WTC11 (cell line): ENCODE results near the gene RACGAP1. TPM values are rescaled to one million over a fixed set of nuclear protein-coding genes. Genes with fewer than 3 reads are reported as not detected.

Experiments
- ATAC-seq: fragments of 200-7000 bp; cut with Tn5 transposase; 2 replicates; pipeline ENCODE4 v1.10.0; 2021; ENCODE audit warnings: mild to moderate bottlenecking, moderate library complexity
- CTCF ChIA-PET: fragments of 300-600 bp; sonication (Branson Sonifier 250); formaldehyde crosslinking; loops from one replicate; lab custom pipeline; 2021; ENCODE audit warnings: antibody characterized with exemption; lab: Charles Lee
- POLR2A ChIA-PET: fragments of 350-600 bp; sonication (Branson Sonifier 250); formaldehyde crosslinking; loops from one replicate; lab custom pipeline; 2021; ENCODE audit warnings: antibody characterized with exemption; lab: Charles Lee
- DNase-seq: peaks from one replicate; pipeline ENCODE4 v3.0.0; 2021; ENCODE audit warnings: low spot score
- H3K27ac Mint-ChIP-seq: 2 replicates; pipeline ENCODE4 v1.8.0; 2021; ENCODE audit warnings: mixed read lengths
- H3K27me3 Mint-ChIP-seq: 2 replicates; pipeline ENCODE4 v1.8.0; 2021; ENCODE audit warnings: low read depth, mild to moderate bottlenecking, moderate library complexity, mixed read lengths
- H3K36me3 Mint-ChIP-seq: 2 replicates; pipeline ENCODE4 v1.8.0; 2021; ENCODE audit warnings: mixed read lengths
- H3K4me1 Mint-ChIP-seq: 2 replicates; pipeline ENCODE4 v1.8.0; 2022; ENCODE audit warnings: mixed read lengths
- H3K4me3 Mint-ChIP-seq: 2 replicates; pipeline ENCODE4 v1.8.0; 2021; ENCODE audit warnings: mild to moderate bottlenecking, moderate library complexity, mixed read lengths
- H3K9me3 Mint-ChIP-seq: 2 replicates; pipeline ENCODE4 v1.8.0; 2021; ENCODE audit warnings: mixed read lengths
- ATF3 ChIP-seq: sonication (generic); formaldehyde crosslinking; conservative IDR thresholded peaks from 2 replicates; pipeline ENCODE4 v1.8.1; 2022; ENCODE audit warnings: mild to moderate bottlenecking, missing genetic modification reagents
- CREM ChIP-seq: sonication (generic); formaldehyde crosslinking; IDR thresholded peaks from 2 replicates; pipeline ENCODE4 v1.8.1; 2022; ENCODE audit warnings: mild to moderate bottlenecking, missing genetic modification reagents, moderate library complexity
- E2F1 ChIP-seq: sonication (generic); formaldehyde crosslinking; IDR thresholded peaks from 2 replicates; pipeline ENCODE4 v1.8.0; 2022; ENCODE audit warnings: mild to moderate bottlenecking, missing genetic modification reagents
- E2F4 ChIP-seq: sonication (generic); formaldehyde crosslinking; IDR thresholded peaks from 2 replicates; pipeline ENCODE4 v1.8.1; 2022; ENCODE audit warnings: low read depth, mild to moderate bottlenecking, moderate library complexity, missing genetic modification reagents, borderline replicate concordance
- ELF4 ChIP-seq: sonication (generic); formaldehyde crosslinking; IDR thresholded peaks from 2 replicates; pipeline ENCODE4 v1.8.1; 2022; ENCODE audit warnings: low read depth, mild to moderate bottlenecking, moderate library complexity, missing genetic modification reagents
- FOXJ3 ChIP-seq: sonication (generic); formaldehyde crosslinking; IDR thresholded peaks from 2 replicates; pipeline ENCODE4 v1.9.0; 2021; ENCODE audit warnings: missing genetic modification reagents, mild to moderate bottlenecking, borderline replicate concordance
- GABPB1 ChIP-seq: sonication (generic); formaldehyde crosslinking; IDR thresholded peaks from 2 replicates; pipeline ENCODE4 v1.8.1; 2023; ENCODE audit warnings: mild to moderate bottlenecking, missing genetic modification reagents
- HMGA2 ChIP-seq: fragments of 250-450 bp; sonication (Bioruptor Pico); IDR thresholded peaks from 2 replicates; pipeline ENCODE4 v1.4.0; 2021; ENCODE audit warnings: mild to moderate bottlenecking, moderate library complexity
- JAZF1 ChIP-seq: fragments of 250-450 bp; sonication (Bioruptor Pico); IDR thresholded peaks from 2 replicates; pipeline ENCODE4 v1.9.0; 2021; ENCODE audit warnings: moderate library complexity, mild to moderate bottlenecking, inconsistent platforms
- NFATC4 ChIP-seq: fragments of 250-450 bp; sonication (Bioruptor Pico); IDR thresholded peaks from 2 replicates; pipeline ENCODE4 v1.9.0; 2021; ENCODE audit warnings: mild to moderate bottlenecking
- NFE2L1 ChIP-seq: sonication (generic); formaldehyde crosslinking; IDR thresholded peaks from 2 replicates; pipeline ENCODE4 v1.8.1; 2023; ENCODE audit warnings: missing genetic modification reagents
- PREB ChIP-seq: sonication (generic); formaldehyde crosslinking; IDR thresholded peaks from 2 replicates; pipeline ENCODE4 v1.8.1; 2022; ENCODE audit warnings: mild to moderate bottlenecking, missing genetic modification reagents, moderate library complexity, borderline replicate concordance
- SMAD4 ChIP-seq: sonication (generic); formaldehyde crosslinking; IDR thresholded peaks from 2 replicates; pipeline ENCODE4 v1.8.0; 2022; ENCODE audit warnings: mild to moderate bottlenecking, missing genetic modification reagents
- TEAD4 ChIP-seq: sonication (generic); formaldehyde crosslinking; IDR thresholded peaks from 2 replicates; pipeline ENCODE4 v1.8.0; 2022; ENCODE audit warnings: mild to moderate bottlenecking, missing genetic modification reagents
- USF1 ChIP-seq: sonication (generic); formaldehyde crosslinking; IDR thresholded peaks from 2 replicates; pipeline ENCODE4 v1.8.0; 2022; ENCODE audit warnings: mild to moderate bottlenecking, missing genetic modification reagents
- ZNF263 ChIP-seq: sonication (generic); formaldehyde crosslinking; IDR thresholded peaks from 2 replicates; pipeline ENCODE4 v1.8.1; 2022; ENCODE audit warnings: low read depth, mild to moderate bottlenecking, moderate library complexity, missing genetic modification reagents
- ZNF396 ChIP-seq: fragments of 250-450 bp; sonication (Bioruptor Pico); IDR thresholded peaks from 2 replicates; pipeline ENCODE4 v1.8.0; 2021; ENCODE audit warnings: mild to moderate bottlenecking, moderate library complexity, borderline replicate concordance
- ZNF512 ChIP-seq: sonication (generic); formaldehyde crosslinking; IDR thresholded peaks from 2 replicates; pipeline ENCODE4 v1.8.1; 2022; ENCODE audit warnings: missing genetic modification reagents, borderline replicate concordance
- total RNA-seq: library from RNA; stranded (reverse); gene quantifications from 3 replicates; pipeline ENCODE4 v1.2.3, GENCODE V29; 2021
- TF ChIP-seq, protein P1 (sequence below): sonication (generic); formaldehyde crosslinking; IDR thresholded peaks from 2 replicates; pipeline ENCODE4 v1.8.1; 2023; ENCODE audit warnings: mild to moderate bottlenecking, moderate library complexity, missing genetic modification reagents
- TF ChIP-seq, protein P2 (sequence below): sonication (generic); formaldehyde crosslinking; IDR thresholded peaks from 2 replicates; pipeline ENCODE4 v1.8.1; 2023; ENCODE audit warnings: mild to moderate bottlenecking, missing genetic modification reagents
- TF ChIP-seq, protein P3 (sequence below): sonication (generic); formaldehyde crosslinking; IDR thresholded peaks from 2 replicates; pipeline ENCODE4 v1.8.0; 2023; ENCODE audit warnings: mild to moderate bottlenecking, missing genetic modification reagents
- TF ChIP-seq, protein P4 (sequence below): sonication (generic); formaldehyde crosslinking; conservative IDR thresholded peaks from 2 replicates; pipeline ENCODE4 v1.8.1; 2023; ENCODE audit warnings: mild to moderate bottlenecking, low read depth, missing genetic modification reagents, moderate library complexity

RACGAP1 gene
- total RNA-seq, 1 experiment from 2014 or later: 87.7 TPM

DNA sequence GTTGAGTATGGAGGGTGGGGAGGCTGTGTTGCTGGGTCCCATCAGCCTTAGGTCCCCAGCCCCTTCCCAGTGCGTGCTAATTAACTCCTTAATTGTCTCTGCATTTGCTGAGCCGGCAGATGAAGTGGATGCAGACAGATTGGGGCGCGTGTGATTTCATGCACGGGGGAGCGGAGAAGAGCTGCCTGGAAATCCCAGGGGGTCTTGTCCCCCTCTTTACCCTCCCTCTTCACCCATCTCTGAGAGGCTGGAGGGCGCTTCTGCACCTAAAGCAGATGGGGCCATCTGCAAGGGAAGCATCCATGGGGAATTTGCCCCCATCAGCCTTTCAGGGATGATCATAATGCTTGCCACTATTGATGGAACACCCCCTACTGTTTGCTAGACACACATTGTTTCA is 27.7 kb upstream of the RACGAP1 start (continued):
- TF ChIP-seq, protein P1, sequence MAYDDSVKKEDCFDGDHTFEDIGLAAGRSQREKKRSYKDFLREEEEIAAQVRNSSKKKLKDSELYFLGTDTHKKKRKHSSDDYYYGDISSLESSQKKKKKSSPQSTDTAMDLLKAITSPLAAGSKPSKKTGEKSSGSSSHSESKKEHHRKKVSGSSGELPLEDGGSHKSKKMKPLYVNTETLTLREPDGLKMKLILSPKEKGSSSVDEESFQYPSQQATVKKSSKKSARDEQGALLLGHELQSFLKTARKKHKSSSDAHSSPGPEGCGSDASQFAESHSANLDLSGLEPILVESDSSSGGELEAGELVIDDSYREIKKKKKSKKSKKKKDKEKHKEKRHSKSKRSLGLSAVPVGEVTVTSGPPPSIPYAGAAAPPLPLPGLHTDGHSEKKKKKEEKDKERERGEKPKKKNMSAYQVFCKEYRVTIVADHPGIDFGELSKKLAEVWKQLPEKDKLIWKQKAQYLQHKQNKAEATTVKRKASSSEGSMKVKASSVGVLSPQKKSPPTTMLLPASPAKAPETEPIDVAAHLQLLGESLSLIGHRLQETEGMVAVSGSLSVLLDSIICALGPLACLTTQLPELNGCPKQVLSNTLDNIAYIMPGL (CRISPR knock-in tag): no peak
- TF ChIP-seq E2F4 (CRISPR knock-in tag): no peak
- no peak for TF ChIP-seq GABPB1
- no peak for TF ChIP-seq E2F1 (CRISPR knock-in tag)
- TF ChIP-seq, protein P2, sequence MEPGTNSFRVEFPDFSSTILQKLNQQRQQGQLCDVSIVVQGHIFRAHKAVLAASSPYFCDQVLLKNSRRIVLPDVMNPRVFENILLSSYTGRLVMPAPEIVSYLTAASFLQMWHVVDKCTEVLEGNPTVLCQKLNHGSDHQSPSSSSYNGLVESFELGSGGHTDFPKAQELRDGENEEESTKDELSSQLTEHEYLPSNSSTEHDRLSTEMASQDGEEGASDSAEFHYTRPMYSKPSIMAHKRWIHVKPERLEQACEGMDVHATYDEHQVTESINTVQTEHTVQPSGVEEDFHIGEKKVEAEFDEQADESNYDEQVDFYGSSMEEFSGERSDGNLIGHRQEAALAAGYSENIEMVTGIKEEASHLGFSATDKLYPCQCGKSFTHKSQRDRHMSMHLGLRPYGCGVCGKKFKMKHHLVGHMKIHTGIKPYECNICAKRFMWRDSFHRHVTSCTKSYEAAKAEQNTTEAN: no peak
- TF ChIP-seq ZNF263 (CRISPR knock-in tag): no peak
- TF ChIP-seq ZNF512: no peak

- CTCF ChIA-PET: interaction anchor here (4.6 kb wide), 1 partner anchor 12 kb away, joined by 120 read pairs; no protein-coding TSS in a partner anchor
- Mint-ChIP-seq H3K4me3 (no peak overlapping the region), H3K9me3 (no peaks in the 10 kb centered on the region), H3K4me1 (peaks cover 33% of the 10 kb centered on the region), H3K36me3 (no peaks in the 10 kb centered on the region), H3K27me3 (peaks cover 93% of the 10 kb centered on the region), H3K27ac (no peak overlapping the region)
- DNase-seq (no peak), ATAC-seq (no peak)
- POLR2A ChIA-PET: no interaction called here
- no peak for TF ChIP-seq JAZF1 (CRISPR knock-in tag)
- no peak for TF ChIP-seq ELF4 (CRISPR knock-in tag)
- no peak for TF ChIP-seq NFE2L1
- TF ChIP-seq USF1 (CRISPR knock-in tag): no peak
- TF ChIP-seq SMAD4 (CRISPR knock-in tag): no peak
- TF ChIP-seq NFATC4: no peak
- TF ChIP-seq ZNF396 (CRISPR knock-in tag): no peak
- TF ChIP-seq, protein P3, sequence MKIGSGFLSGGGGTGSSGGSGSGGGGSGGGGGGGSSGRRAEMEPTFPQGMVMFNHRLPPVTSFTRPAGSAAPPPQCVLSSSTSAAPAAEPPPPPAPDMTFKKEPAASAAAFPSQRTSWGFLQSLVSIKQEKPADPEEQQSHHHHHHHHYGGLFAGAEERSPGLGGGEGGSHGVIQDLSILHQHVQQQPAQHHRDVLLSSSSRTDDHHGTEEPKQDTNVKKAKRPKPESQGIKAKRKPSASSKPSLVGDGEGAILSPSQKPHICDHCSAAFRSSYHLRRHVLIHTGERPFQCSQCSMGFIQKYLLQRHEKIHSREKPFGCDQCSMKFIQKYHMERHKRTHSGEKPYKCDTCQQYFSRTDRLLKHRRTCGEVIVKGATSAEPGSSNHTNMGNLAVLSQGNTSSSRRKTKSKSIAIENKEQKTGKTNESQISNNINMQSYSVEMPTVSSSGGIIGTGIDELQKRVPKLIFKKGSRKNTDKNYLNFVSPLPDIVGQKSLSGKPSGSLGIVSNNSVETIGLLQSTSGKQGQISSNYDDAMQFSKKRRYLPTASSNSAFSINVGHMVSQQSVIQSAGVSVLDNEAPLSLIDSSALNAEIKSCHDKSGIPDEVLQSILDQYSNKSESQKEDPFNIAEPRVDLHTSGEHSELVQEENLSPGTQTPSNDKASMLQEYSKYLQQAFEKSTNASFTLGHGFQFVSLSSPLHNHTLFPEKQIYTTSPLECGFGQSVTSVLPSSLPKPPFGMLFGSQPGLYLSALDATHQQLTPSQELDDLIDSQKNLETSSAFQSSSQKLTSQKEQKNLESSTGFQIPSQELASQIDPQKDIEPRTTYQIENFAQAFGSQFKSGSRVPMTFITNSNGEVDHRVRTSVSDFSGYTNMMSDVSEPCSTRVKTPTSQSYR (CRISPR knock-in tag): no peak
- TF ChIP-seq HMGA2 (CRISPR knock-in tag): no peak
- no peak for TF ChIP-seq GABPB1
- TF ChIP-seq CREM (CRISPR knock-in tag): no peak
- TF ChIP-seq, protein P4, sequence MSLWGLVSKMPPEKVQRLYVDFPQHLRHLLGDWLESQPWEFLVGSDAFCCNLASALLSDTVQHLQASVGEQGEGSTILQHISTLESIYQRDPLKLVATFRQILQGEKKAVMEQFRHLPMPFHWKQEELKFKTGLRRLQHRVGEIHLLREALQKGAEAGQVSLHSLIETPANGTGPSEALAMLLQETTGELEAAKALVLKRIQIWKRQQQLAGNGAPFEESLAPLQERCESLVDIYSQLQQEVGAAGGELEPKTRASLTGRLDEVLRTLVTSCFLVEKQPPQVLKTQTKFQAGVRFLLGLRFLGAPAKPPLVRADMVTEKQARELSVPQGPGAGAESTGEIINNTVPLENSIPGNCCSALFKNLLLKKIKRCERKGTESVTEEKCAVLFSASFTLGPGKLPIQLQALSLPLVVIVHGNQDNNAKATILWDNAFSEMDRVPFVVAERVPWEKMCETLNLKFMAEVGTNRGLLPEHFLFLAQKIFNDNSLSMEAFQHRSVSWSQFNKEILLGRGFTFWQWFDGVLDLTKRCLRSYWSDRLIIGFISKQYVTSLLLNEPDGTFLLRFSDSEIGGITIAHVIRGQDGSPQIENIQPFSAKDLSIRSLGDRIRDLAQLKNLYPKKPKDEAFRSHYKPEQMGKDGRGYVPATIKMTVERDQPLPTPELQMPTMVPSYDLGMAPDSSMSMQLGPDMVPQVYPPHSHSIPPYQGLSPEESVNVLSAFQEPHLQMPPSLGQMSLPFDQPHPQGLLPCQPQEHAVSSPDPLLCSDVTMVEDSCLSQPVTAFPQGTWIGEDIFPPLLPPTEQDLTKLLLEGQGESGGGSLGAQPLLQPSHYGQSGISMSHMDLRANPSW (CRISPR knock-in tag): no peak
- TF ChIP-seq FOXJ3 (CRISPR knock-in tag): no peak
- TF ChIP-seq ATF3: no peak
- no peak for TF ChIP-seq TEAD4 (CRISPR knock-in tag)
- TF ChIP-seq PREB (CRISPR knock-in tag): no peak
Observed at GRCh38 chr12:50052544-50052943, 27.2 kb upstream of the RACGAP1 start.
